HepG2 (cell line): ENCODE measurements around the gene SMARCC1.

Source experiments
- ZNF121 ChIP-seq: sonication (generic); formaldehyde crosslinking; IDR thresholded peaks from 2 replicates; pipeline ENCODE4 v1.5.0; 2020; ENCODE audit warnings: mild to moderate bottlenecking, missing genetic modification reagents
- TF ChIP-seq, protein P1 (sequence below): sonication (generic); formaldehyde crosslinking; IDR thresholded peaks from 2 replicates; pipeline ENCODE4 v1.4.0; 2020; ENCODE audit warnings: mild to moderate bottlenecking, missing genetic modification reagents
- TF ChIP-seq, protein P2 (sequence below): sonication (generic); formaldehyde crosslinking; IDR thresholded peaks from 2 replicates; pipeline ENCODE4 v1.4.0; 2020; ENCODE audit warnings: missing genetic modification reagents

DNA sequence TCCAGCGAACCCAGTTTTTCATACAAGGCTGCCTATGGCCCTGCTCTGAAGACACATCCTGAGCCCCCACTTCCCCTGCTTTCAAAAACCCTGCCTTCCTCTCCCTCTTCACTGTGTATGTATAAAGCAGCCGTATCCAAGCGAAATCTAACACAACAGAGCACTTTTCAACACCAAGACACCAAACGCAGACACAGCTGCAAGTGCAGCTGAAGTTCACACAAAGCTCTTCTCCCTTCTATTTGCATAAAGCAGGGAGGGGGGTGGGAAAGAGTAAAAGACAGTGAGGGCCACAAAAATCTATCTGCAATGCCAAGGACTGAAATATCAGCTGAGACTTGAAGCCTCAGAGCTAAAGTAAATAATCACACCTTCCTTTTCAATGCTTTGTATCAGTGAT is 168.0 kb downstream of the SMARCC1 start:
- TF ChIP-seq ZNF121, result no peak
- TF ChIP-seq, protein P1, sequence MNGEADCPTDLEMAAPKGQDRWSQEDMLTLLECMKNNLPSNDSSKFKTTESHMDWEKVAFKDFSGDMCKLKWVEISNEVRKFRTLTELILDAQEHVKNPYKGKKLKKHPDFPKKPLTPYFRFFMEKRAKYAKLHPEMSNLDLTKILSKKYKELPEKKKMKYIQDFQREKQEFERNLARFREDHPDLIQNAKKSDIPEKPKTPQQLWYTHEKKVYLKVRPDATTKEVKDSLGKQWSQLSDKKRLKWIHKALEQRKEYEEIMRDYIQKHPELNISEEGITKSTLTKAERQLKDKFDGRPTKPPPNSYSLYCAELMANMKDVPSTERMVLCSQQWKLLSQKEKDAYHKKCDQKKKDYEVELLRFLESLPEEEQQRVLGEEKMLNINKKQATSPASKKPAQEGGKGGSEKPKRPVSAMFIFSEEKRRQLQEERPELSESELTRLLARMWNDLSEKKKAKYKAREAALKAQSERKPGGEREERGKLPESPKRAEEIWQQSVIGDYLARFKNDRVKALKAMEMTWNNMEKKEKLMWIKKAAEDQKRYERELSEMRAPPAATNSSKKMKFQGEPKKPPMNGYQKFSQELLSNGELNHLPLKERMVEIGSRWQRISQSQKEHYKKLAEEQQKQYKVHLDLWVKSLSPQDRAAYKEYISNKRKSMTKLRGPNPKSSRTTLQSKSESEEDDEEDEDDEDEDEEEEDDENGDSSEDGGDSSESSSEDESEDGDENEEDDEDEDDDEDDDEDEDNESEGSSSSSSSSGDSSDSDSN, result no peak
- TF ChIP-seq, protein P2, sequence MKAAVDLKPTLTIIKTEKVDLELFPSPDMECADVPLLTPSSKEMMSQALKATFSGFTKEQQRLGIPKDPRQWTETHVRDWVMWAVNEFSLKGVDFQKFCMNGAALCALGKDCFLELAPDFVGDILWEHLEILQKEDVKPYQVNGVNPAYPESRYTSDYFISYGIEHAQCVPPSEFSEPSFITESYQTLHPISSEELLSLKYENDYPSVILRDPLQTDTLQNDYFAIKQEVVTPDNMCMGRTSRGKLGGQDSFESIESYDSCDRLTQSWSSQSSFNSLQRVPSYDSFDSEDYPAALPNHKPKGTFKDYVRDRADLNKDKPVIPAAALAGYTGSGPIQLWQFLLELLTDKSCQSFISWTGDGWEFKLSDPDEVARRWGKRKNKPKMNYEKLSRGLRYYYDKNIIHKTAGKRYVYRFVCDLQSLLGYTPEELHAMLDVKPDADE, result no peak
